ENCODE measurements around the gene PGBD5. TPM values are rescaled to one million over a fixed set of nuclear protein-coding genes. Genes with fewer than 3 reads are reported as not detected.

PGBD5 gene
- total RNA-seq, 1 donor from 2014 or later = 14.7 TPM

- Mint-ChIP-seq H3K4me1 (ENCODE audit: low read depth, unreplicated experiment) (peaks cover 6% of the 10 kb centered on the region), H3K9me3 (ENCODE audit: unreplicated experiment) (peaks cover 2% of the 10 kb centered on the region), H3K27me3 (ENCODE audit: low read depth, unreplicated experiment) (peaks cover 19% of the 10 kb centered on the region), H3K36me3 (ENCODE audit: low read depth, unreplicated experiment) (no peaks in the 10 kb centered on the region), H3K4me3 (ENCODE audit: unreplicated experiment) (no peak overlapping the region), H3K27ac (ENCODE audit: unreplicated experiment) (no peak overlapping the region)
- H3K79me2 ChIP-seq (ENCODE audit: insufficient read depth, low read length) = no peaks in the 10 kb centered on the region
- H3K9ac ChIP-seq (ENCODE audit: low read length) = no peak overlapping the region
- H3K4me1 ChIP-seq (ENCODE audit: insufficient read depth, low read length) = peaks cover 3% of the 10 kb centered on the region
- no peak for TF ChIP-seq CTCF (IDR thresholded peaks at IDR 0.05; ENCODE audit: insufficient read depth, low read depth, low read length)
- TF ChIP-seq EZH2 (IDR thresholded peaks at IDR 0.05; ENCODE audit: insufficient read depth, low read length) = no peak
- DNase-seq (ENCODE audit: low read depth) = no peak
- no peak overlapping the region for H3K27ac ChIP-seq (ENCODE audit: low read depth, low read length)
- no peaks in the 10 kb centered on the region for H3K27me3 ChIP-seq (ENCODE audit: insufficient read depth, low read length)
- H3K4me3 ChIP-seq (ENCODE audit: insufficient read depth, low read depth, low read length) = no peak overlapping the region
- H3K9me3 ChIP-seq (ENCODE audit: insufficient read depth, low read depth, low read length) = no peaks in the 10 kb centered on the region
- no peaks in the 10 kb centered on the region for H4K20me1 ChIP-seq (ENCODE audit: insufficient read depth, low read length)
- no peaks in the 10 kb centered on the region for H3K36me3 ChIP-seq (ENCODE audit: insufficient read depth, low read length)
- no peak overlapping the region for H3K4me2 ChIP-seq (ENCODE audit: low read length)
- no peak for FAIRE-seq
- H2AFZ ChIP-seq (ENCODE audit: low read depth, low read length) = no peak overlapping the region
These were observed 124.3 kb downstream of the PGBD5 start for GRCh38 chr1:230301822-230302221.

- Histone ChIP-seq H3K27me3 (ENCODE audit: insufficient read depth, low read length) (no peaks in the 10 kb centered on the region), H2AFZ (ENCODE audit: low read depth, low read length) (no peak overlapping the region), H3K9ac (ENCODE audit: low read length) (no peak overlapping the region), H3K9me3 (ENCODE audit: insufficient read depth, low read depth, low read length) (no peaks in the 10 kb centered on the region), H3K4me3 (ENCODE audit: insufficient read depth, low read depth, low read length) (no peak overlapping the region), H4K20me1 (ENCODE audit: insufficient read depth, low read length) (no peaks in the 10 kb centered on the region), H3K79me2 (ENCODE audit: insufficient read depth, low read length) (no peaks in the 10 kb centered on the region), H3K4me1 (ENCODE audit: insufficient read depth, low read length) (peaks cover 3% of the 10 kb centered on the region), H3K4me2 (ENCODE audit: low read length) (no peak overlapping the region), H3K36me3 (ENCODE audit: insufficient read depth, low read length) (no peaks in the 10 kb centered on the region), H3K27ac (ENCODE audit: low read depth, low read length) (no peak overlapping the region)
- H3K4me1 Mint-ChIP-seq (ENCODE audit: low read depth, unreplicated experiment) = peaks cover 6% of the 10 kb centered on the region
- peaks cover 21% of the 10 kb centered on the region for H3K27me3 Mint-ChIP-seq (ENCODE audit: low read depth, unreplicated experiment)
- no peak overlapping the region for H3K4me3 Mint-ChIP-seq (ENCODE audit: unreplicated experiment)
- TF ChIP-seq EZH2 (IDR thresholded peaks at IDR 0.05; ENCODE audit: insufficient read depth, low read length) (no peak), CTCF (IDR thresholded peaks at IDR 0.05; ENCODE audit: insufficient read depth, low read depth, low read length) (no peak)
- peaks cover 2% of the 10 kb centered on the region for H3K9me3 Mint-ChIP-seq (ENCODE audit: unreplicated experiment)
- no peak for FAIRE-seq
- DNase-seq (ENCODE audit: low read depth) = no peak
- H3K27ac Mint-ChIP-seq (ENCODE audit: unreplicated experiment) = no peak overlapping the region
- H3K36me3 Mint-ChIP-seq (ENCODE audit: low read depth, unreplicated experiment) = no peaks in the 10 kb centered on the region
These were observed 124.8 kb downstream of the PGBD5 start for GRCh38 chr1:230301322-230301721.

- Histone ChIP-seq H3K36me3 (ENCODE audit: insufficient read depth, low read length) (no peaks in the 10 kb centered on the region), H3K9ac (ENCODE audit: low read length) (no peak overlapping the region), H3K27me3 (ENCODE audit: insufficient read depth, low read length) (no peaks in the 10 kb centered on the region), H3K4me1 (ENCODE audit: insufficient read depth, low read length) (peaks cover 3% of the 10 kb centered on the region), H3K4me3 (ENCODE audit: insufficient read depth, low read depth, low read length) (no peak overlapping the region), H3K4me2 (ENCODE audit: low read length) (no peak overlapping the region), H2AFZ (ENCODE audit: low read depth, low read length) (no peak overlapping the region), H3K79me2 (ENCODE audit: insufficient read depth, low read length) (no peaks in the 10 kb centered on the region), H4K20me1 (ENCODE audit: insufficient read depth, low read length) (no peaks in the 10 kb centered on the region), H3K27ac (ENCODE audit: low read depth, low read length) (no peak overlapping the region), H3K9me3 (ENCODE audit: insufficient read depth, low read depth, low read length) (no peaks in the 10 kb centered on the region)
- peaks cover 6% of the 10 kb centered on the region for H3K4me1 Mint-ChIP-seq (ENCODE audit: low read depth, unreplicated experiment)
- no peak overlapping the region for H3K4me3 Mint-ChIP-seq (ENCODE audit: unreplicated experiment)
- TF ChIP-seq CTCF (IDR thresholded peaks at IDR 0.05; ENCODE audit: insufficient read depth, low read depth, low read length) = no peak
- TF ChIP-seq EZH2 (IDR thresholded peaks at IDR 0.05; ENCODE audit: insufficient read depth, low read length) = no peak
- H3K9me3 Mint-ChIP-seq (ENCODE audit: unreplicated experiment) = peaks cover 2% of the 10 kb centered on the region
- H3K27ac Mint-ChIP-seq (ENCODE audit: unreplicated experiment) = no peak overlapping the region
- no peak for DNase-seq (ENCODE audit: low read depth)
- H3K27me3 Mint-ChIP-seq (ENCODE audit: low read depth, unreplicated experiment) = peaks cover 21% of the 10 kb centered on the region
- FAIRE-seq = no peak
- no peaks in the 10 kb centered on the region for H3K36me3 Mint-ChIP-seq (ENCODE audit: low read depth, unreplicated experiment)
These were observed 125.5 kb downstream of the PGBD5 start for GRCh38 chr1:230300322-230301301.

All from astrocyte (in vitro differentiated cells and primary cell).